Measurements from ENCODE around the gene TNNI2. TPM values are rescaled to one million over a fixed set of nuclear protein-coding genes. Genes with fewer than 3 reads are reported as not detected.

The TNNI2 gene
- total and polyA plus RNA-seq, 2 donors (not counting 3 experiments of a cell fraction or from before 2014, with no cell fraction given): not detected

- no peak for TF ChIP-seq CTCF (IDR thresholded peaks at IDR 0.05; ENCODE audit: extremely low read depth in 1 of 2, insufficient read depth in 1 of 2, low read depth in 1 of 2, low read length in 2 of 2)
- TF ChIP-seq POLR2A (IDR thresholded peaks at IDR 0.05; ENCODE audit: low read depth, low read length): no peak
- no peak for TF ChIP-seq MAX (IDR thresholded peaks at IDR 0.05; ENCODE audit: insufficient read depth, insufficient read length)
- TF ChIP-seq FOS (IDR thresholded peaks at IDR 0.05; ENCODE audit: borderline replicate concordance, insufficient read depth, low read length): no peak
- no peak for TF ChIP-seq GATA2 (IDR thresholded peaks at IDR 0.05; ENCODE audit: insufficient read depth, insufficient read length, low read depth, low read length)
- no peak for TF ChIP-seq EZH2 (IDR thresholded peaks at IDR 0.05; ENCODE audit: borderline replicate concordance, low read depth, low read length, severe bottlenecking)
- TF ChIP-seq MYC (IDR thresholded peaks at IDR 0.05; ENCODE audit: low read depth, low read length): no peak
- TF ChIP-seq JUN (IDR thresholded peaks at IDR 0.05; ENCODE audit: borderline replicate concordance, insufficient read depth, insufficient read length, low read depth): no peak
- TF ChIP-seq POLR2AphosphoS5 (IDR thresholded peaks at IDR 0.05; ENCODE audit: insufficient read depth, low read depth, low read length): no peak
- H3K9me1 ChIP-seq (replicated peaks; ENCODE audit: control insufficient read depth, extremely low read depth, insufficient read depth, low read length): no peaks in the 10 kb centered on the region
- H4K20me1 ChIP-seq (replicated peaks; ENCODE audit: control insufficient read depth, extremely low read depth, insufficient read depth, low read length): no peaks in the 10 kb centered on the region
- H3K27ac ChIP-seq (ENCODE audit: insufficient read depth, low read depth, low read length): no peak overlapping the region
- ChIA-PET CTCF (interaction anchor here (1.8 kb wide), 1 partner anchor 119 kb away, joined by 4 read pairs; no protein-coding TSS in a partner anchor), POLR2A (no interaction called here)
- dilution Hi-C loops (cut with MboI; ENCODE audit: extremely low pct_ligation_motif_present, low sequenced_read_pairs): no loop called here
- H3K4me2 ChIP-seq (ENCODE audit: insufficient read depth, low read length): no peak overlapping the region
- no peaks in the 10 kb centered on the region for H3K79me2 ChIP-seq (ENCODE audit: control insufficient read depth, insufficient read depth, low read length)
- FAIRE-seq (no peak), DNase-seq (ENCODE audit: low read depth, low spot score) (no peak)
- H3K9ac ChIP-seq (replicated peaks; ENCODE audit: extremely low read depth, insufficient read depth, low read length): no peak overlapping the region
- peaks cover 0 to 3% of the 10 kb centered on the region in 2 experiments for H3K27me3 ChIP-seq (ENCODE audit: control insufficient read depth in 2 of 2, insufficient read depth in 2 of 2, low read length in 2 of 2)
- no peaks in the 10 kb centered on the region for H3K9me3 ChIP-seq (replicated peaks; ENCODE audit: control insufficient read depth, insufficient read depth, low read length)
- no peak overlapping the region for H2AFZ ChIP-seq (ENCODE audit: low read depth, low read length)
- H3K4me1 ChIP-seq (ENCODE audit: control insufficient read depth, extremely low read depth, insufficient read depth, low read length): no peaks in the 10 kb centered on the region
- no peak overlapping the region for H3K4me3 ChIP-seq (replicated peaks in 1 of 3; ENCODE audit: insufficient read depth in 1 of 3, low read depth in 1 of 3, low read length in 3 of 3)
- H3K36me3 ChIP-seq (ENCODE audit: control insufficient read depth in 2 of 2, extremely low read depth in 1 of 2, insufficient read depth in 2 of 2, low read length in 2 of 2): no peaks in the 10 kb centered on the region
- intact Hi-C loops (cut with micrococcal nuclease): no loop called here
- BruUV-seq (replicated peaks): no TSS peak
These were observed 26.5 kb upstream of the TNNI2 start for GRCh38 chr11:1812274-1812673.
